Left lung (tissue), 10 donors: ENCODE measurements around the gene LGALS1. TPM values are rescaled to one million over a fixed set of nuclear protein-coding genes. Genes with fewer than 3 reads are reported as not detected.

Experiments
- ATAC-seq: fragments of 200-7000 bp; cut with Tn5 transposase; one replicate; pipeline ENCODE4 v1.9.1; 2020; ENCODE audit warnings: moderate library complexity
- DNase-seq, 4 donors: peaks; one replicate each; pipeline ENCODE4 v3.0.0-alpha.2; 2013 to 2020
- H3K27ac ChIP-seq, 2 donors: fragments of 200-600 bp; sonication (generic) in 1 of 2; one replicate each; pipeline versions ENCODE4 v1.5.0 to v1.8.0; 2020 to 2021
- H3K27me3 ChIP-seq, 2 donors: fragments of 200-600 bp; sonication (generic) in 1 of 2; one replicate each; pipeline versions ENCODE4 v1.5.0 to v1.8.0; 2020 to 2021
- H3K36me3 ChIP-seq, 2 donors: fragments of 200-600 bp; sonication (generic) in 1 of 2; one replicate each; pipeline versions ENCODE4 v1.5.0 to v1.8.0; 2020 to 2021
- H3K4me1 ChIP-seq, 2 donors: fragments of 200-600 bp; one replicate each; pipeline ENCODE4 v1.8.0; 2021
- H3K4me3 ChIP-seq, 2 donors: fragments of 200-600 bp; sonication (generic) in 1 of 2; one replicate each; pipeline versions ENCODE4 v1.5.0 to v1.8.0; 2020 to 2021; ENCODE audit warnings: mild to moderate bottlenecking in 1 of 2
- H3K9me3 ChIP-seq, 2 donors: fragments of 200-600 bp; sonication (generic) in 1 of 2; one replicate each; pipeline versions ENCODE4 v1.5.0 to v1.8.0; 2020 to 2021
- CTCF ChIP-seq, 2 donors: fragments of 200-600 bp; sonication (generic) in 1 of 2; IDR thresholded peaks; one replicate each; pipeline versions ENCODE4 v1.5.0 to v1.8.0; 2021; ENCODE audit warnings: antibody characterized with exemption in 2 of 2
- intact Hi-C, 2 donors: fragments of 100-400 bp; cut with DNase I; formaldehyde crosslinking; loops; one replicate each; pipeline versions ENCODE4 v1.11.2 to v1.14.2; 2022
- polyA plus RNA-seq, 6 donors: library from polyadenylated mRNA; unstranded; fragments of 120-200 nt; gene quantifications; one replicate each; pipeline ENCODE4 v1.2.1, GENCODE V29; 2013; ENCODE audit not compliant: insufficient read length in 6 of 6
- total RNA-seq, 2 donors: library from RNA; stranded (reverse); fragmentation: NEBNext Ultra II Directional; extraction: Animal tissue kit (Norgen Biotek cat#: 25700); gene quantifications; one replicate each; pipeline ENCODE4 v1.2.1, GENCODE V29; 2021
- donor health status: DM: no; HTN: yes; CAD: no.
- donor health status: DM: no; HTN: no; CAD: no.

The LGALS1 gene
- total and polyA plus RNA-seq, 8 donors: 575 to 923 (median 750) TPM

GRCh38 chr22:37672206-37672919, 3.1 kb upstream of the LGALS1 start:
- no peak for ATAC-seq
- no peaks in the 10 kb centered on the region for H3K9me3 ChIP-seq
- no peaks in the 10 kb centered on the region for H3K27me3 ChIP-seq
- no peak for DNase-seq
- H3K4me1 ChIP-seq: peaks cover 10 to 47% of the 10 kb centered on the region in 2 donors
- H3K36me3 ChIP-seq: no peaks in the 10 kb centered on the region
- intact Hi-C loops: no loop called here
- TF ChIP-seq CTCF (IDR thresholded peaks at IDR 0.05): no peak
- no peak overlapping the region for H3K4me3 ChIP-seq
- no peak overlapping the region for H3K27ac ChIP-seq

GRCh38 chr22:37672920-37673455, 2.4 kb upstream of the LGALS1 start:
- intact Hi-C loops: no loop called here
- ATAC-seq (no peak), DNase-seq (no peak)
- Histone ChIP-seq H3K36me3 (peaks cover 0 to 5% of the 10 kb centered on the region in 2 donors), H3K9me3 (no peaks in the 10 kb centered on the region), H3K4me3 (no peak overlapping the region), H3K4me1 (peaks cover 10 to 53% of the 10 kb centered on the region in 2 donors), H3K27ac (no peak overlapping the region), H3K27me3 (no peaks in the 10 kb centered on the region)
- TF ChIP-seq CTCF (IDR thresholded peaks at IDR 0.05): no peak

- no peak for ATAC-seq
- no peaks in the 10 kb centered on the region for H3K27me3 ChIP-seq
- H3K4me3 ChIP-seq: peak overlapping the region in 1 of 2 donors; percentile 77
- H3K4me1 ChIP-seq: peaks cover 10 to 58% of the 10 kb centered on the region in 2 donors
- H3K9me3 ChIP-seq: no peaks in the 10 kb centered on the region
- no peak for DNase-seq
- peaks cover 0 to 18% of the 10 kb centered on the region in 2 donors for H3K36me3 ChIP-seq
- peak overlapping the region; percentile 90 to 94 for H3K27ac ChIP-seq
- no peak for TF ChIP-seq CTCF (IDR thresholded peaks at IDR 0.05)
- intact Hi-C loops: no loop called here
These were observed 1.2 kb upstream of the LGALS1 start for GRCh38 chr22:37674248-37674647.

- intact Hi-C loops: no loop called here
- Histone ChIP-seq H3K27me3 (no peaks in the 10 kb centered on the region), H3K27ac (peak overlapping the region; percentile 90 to 94), H3K4me3 (peak overlapping the region; percentile 45 to 77), H3K9me3 (no peaks in the 10 kb centered on the region), H3K36me3 (peaks cover 0 to 26% of the 10 kb centered on the region in 2 donors), H3K4me1 (peaks cover 11 to 59% of the 10 kb centered on the region in 2 donors)
- ATAC-seq (peak; percentile 14), DNase-seq (peak in 2 of 4 donors; percentile 32 to 68)
- no peak for TF ChIP-seq CTCF (IDR thresholded peaks at IDR 0.05)
These were observed 697 bp downstream of the LGALS1 start for GRCh38 chr22:37675930-37676735.
